HEK293 (cell line): ENCODE measurements around the gene SPTLC3.

ENCODE experiments used
- CTCF ChIA-PET: fragments of 350-600 bp; formaldehyde crosslinking; extraction: SDS; loops from one replicate; lab custom pipeline; 2021; ENCODE audit warnings: antibody characterized with exemption; lab: Yijun Ruan, JAX
- POLR2A ChIA-PET: fragments of 300-600 bp; formaldehyde crosslinking; extraction: SDS; loops from one replicate; lab custom pipeline; 2020; ENCODE audit warnings: antibody characterized with exemption, inconsistent platforms; lab: Yijun Ruan, JAX
- H3K27ac ChIP-seq: fragments of 200-500 bp; sonication (Bioruptor generic); 2 replicates; pipeline ENCODE4 v1.5.1; 2014; ENCODE audit warnings: low read depth, low read length, control low read depth, inconsistent platforms; ENCODE audit errors: extremely low read depth
- H3K36me3 ChIP-seq, 2 experiments: fragments of 200-500 bp in 1 of 2; sonication (Bioruptor generic) in 1 of 2; 1 replicate in 1 of 2; 2 replicates in 1 of 2; pipeline ENCODE4 v1.5.1; 2014 to 2017; ENCODE audit warnings: inconsistent platforms in 2 of 2, low read length in 2 of 2; ENCODE audit not compliant: control insufficient read depth in 2 of 2, insufficient read depth in 1 of 2
- H3K4me1 ChIP-seq: fragments of 200-500 bp; sonication (Bioruptor generic); 2 replicates; pipeline ENCODE4 v1.5.1; 2014; ENCODE audit warnings: mild to moderate bottlenecking, low read length, inconsistent platforms; ENCODE audit not compliant: control insufficient read depth, insufficient read depth
- H3K4me3 ChIP-seq: 2 replicates; pipeline ENCODE4 v1.5.1; 2011; ENCODE audit warnings: low read depth, mild to moderate bottlenecking, control low read depth, low read length, moderate library complexity
- H3K9me3 ChIP-seq: fragments of 200-500 bp; sonication (Bioruptor generic); 2 replicates; pipeline ENCODE4 v1.5.1; 2014; ENCODE audit warnings: low read depth, low read length, inconsistent platforms; ENCODE audit not compliant: control insufficient read depth, insufficient read depth
- GLIS1 ChIP-seq: fragments of 450-650 bp; formaldehyde crosslinking; IDR thresholded peaks from 2 replicates; pipeline ENCODE4 v1.5.1; 2016; ENCODE audit warnings: missing biosample characterization, missing genetic modification characterization
- INSM2 ChIP-seq: fragments of 450-650 bp; formaldehyde crosslinking; IDR thresholded peaks from 2 replicates; pipeline ENCODE4 v1.5.1; 2016; ENCODE audit warnings: missing biosample characterization, missing genetic modification characterization
- KLF1 ChIP-seq: fragments of 450-650 bp; formaldehyde crosslinking; IDR thresholded peaks from 2 replicates; pipeline ENCODE4 v1.5.1; 2016; ENCODE audit warnings: missing biosample characterization, missing genetic modification characterization
- PBX3 ChIP-seq: sonication (generic); formaldehyde crosslinking; IDR thresholded peaks from 2 replicates; pipeline ENCODE4 v1.8.1; 2022; ENCODE audit warnings: mild to moderate bottlenecking, moderate library complexity, missing genetic modification reagents
- ZNF24 ChIP-seq: fragments of 450-650 bp; formaldehyde crosslinking; IDR thresholded peaks from 2 replicates; pipeline ENCODE4 v1.5.1; 2016; ENCODE audit warnings: missing biosample characterization, missing genetic modification characterization
- ZNF311 ChIP-seq: fragments of 450-650 bp; formaldehyde crosslinking; IDR thresholded peaks from 2 replicates; pipeline ENCODE4 v1.5.1; 2017; ENCODE audit warnings: missing biosample characterization, missing genetic modification characterization, borderline replicate concordance
- ZNF416 ChIP-seq: fragments of 450-650 bp; formaldehyde crosslinking; IDR thresholded peaks from 2 replicates; pipeline ENCODE4 v1.5.1; 2016; ENCODE audit warnings: missing biosample characterization, missing genetic modification characterization
- ZNF555 ChIP-seq: fragments of 450-650 bp; formaldehyde crosslinking; conservative IDR thresholded peaks from 2 replicates; pipeline ENCODE4 v1.5.1; 2017; ENCODE audit warnings: missing biosample characterization, mild to moderate bottlenecking, missing genetic modification characterization, inconsistent platforms
- ZNF585B ChIP-seq: fragments of 450-650 bp; formaldehyde crosslinking; IDR thresholded peaks from 2 replicates; pipeline ENCODE4 v1.5.1; 2016; ENCODE audit warnings: missing biosample characterization, missing genetic modification characterization
- ZNF623 ChIP-seq: fragments of 450-650 bp; formaldehyde crosslinking; IDR thresholded peaks from 2 replicates; pipeline ENCODE4 v1.5.1; 2016; ENCODE audit warnings: missing biosample characterization, missing genetic modification characterization
- ZNF658 ChIP-seq: fragments of 450-650 bp; formaldehyde crosslinking; IDR thresholded peaks from 2 replicates; pipeline ENCODE4; 2016; ENCODE audit warnings: missing biosample characterization, missing genetic modification characterization
- ZNF660 ChIP-seq: fragments of 450-650 bp; IDR thresholded peaks from 2 replicates; pipeline ENCODE4 v1.5.1; 2018; ENCODE audit warnings: missing biosample characterization, mild to moderate bottlenecking, missing genetic modification characterization
- ZNF747 ChIP-seq: fragments of 450-650 bp; formaldehyde crosslinking; IDR thresholded peaks from 2 replicates; pipeline ENCODE4 v1.5.1; 2016; ENCODE audit warnings: missing biosample characterization, missing genetic modification characterization
- TF ChIP-seq, protein P1 (sequence below): fragments of 450-650 bp; formaldehyde crosslinking; IDR thresholded peaks from 2 replicates; pipeline ENCODE4 v1.5.1; 2017; ENCODE audit warnings: missing biosample characterization, missing genetic modification characterization
- TF ChIP-seq, protein P2 (sequence below): fragments of 450-650 bp; formaldehyde crosslinking; IDR thresholded peaks from 2 replicates; pipeline ENCODE4 v1.5.1; 2016; ENCODE audit warnings: missing biosample characterization, missing genetic modification characterization
- TF ChIP-seq, protein P3 (sequence below): fragments of 450-650 bp; formaldehyde crosslinking; IDR thresholded peaks from 2 replicates; pipeline ENCODE4 v1.5.1; 2016; ENCODE audit warnings: missing biosample characterization, missing genetic modification characterization
- TF ChIP-seq, protein P4 (sequence below): fragments of 450-650 bp; formaldehyde crosslinking; IDR thresholded peaks from 2 replicates; pipeline ENCODE4 v1.5.1; 2016; ENCODE audit warnings: missing biosample characterization, missing genetic modification characterization, borderline replicate concordance

Gene SPTLC3

GRCh38 chr20:13062789-13063188 lies 54.0 kb downstream of the SPTLC3 start (continued):
- no peak for TF ChIP-seq INSM2
- TF ChIP-seq, protein P1, sequence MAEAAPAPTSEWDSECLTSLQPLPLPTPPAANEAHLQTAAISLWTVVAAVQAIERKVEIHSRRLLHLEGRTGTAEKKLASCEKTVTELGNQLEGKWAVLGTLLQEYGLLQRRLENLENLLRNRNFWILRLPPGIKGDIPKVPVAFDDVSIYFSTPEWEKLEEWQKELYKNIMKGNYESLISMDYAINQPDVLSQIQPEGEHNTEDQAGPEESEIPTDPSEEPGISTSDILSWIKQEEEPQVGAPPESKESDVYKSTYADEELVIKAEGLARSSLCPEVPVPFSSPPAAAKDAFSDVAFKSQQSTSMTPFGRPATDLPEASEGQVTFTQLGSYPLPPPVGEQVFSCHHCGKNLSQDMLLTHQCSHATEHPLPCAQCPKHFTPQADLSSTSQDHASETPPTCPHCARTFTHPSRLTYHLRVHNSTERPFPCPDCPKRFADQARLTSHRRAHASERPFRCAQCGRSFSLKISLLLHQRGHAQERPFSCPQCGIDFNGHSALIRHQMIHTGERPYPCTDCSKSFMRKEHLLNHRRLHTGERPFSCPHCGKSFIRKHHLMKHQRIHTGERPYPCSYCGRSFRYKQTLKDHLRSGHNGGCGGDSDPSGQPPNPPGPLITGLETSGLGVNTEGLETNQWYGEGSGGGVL (tag by site-specific recombination): no peak
- TF ChIP-seq PBX3: no peak
- no peak for TF ChIP-seq ZNF585B

DNA sequence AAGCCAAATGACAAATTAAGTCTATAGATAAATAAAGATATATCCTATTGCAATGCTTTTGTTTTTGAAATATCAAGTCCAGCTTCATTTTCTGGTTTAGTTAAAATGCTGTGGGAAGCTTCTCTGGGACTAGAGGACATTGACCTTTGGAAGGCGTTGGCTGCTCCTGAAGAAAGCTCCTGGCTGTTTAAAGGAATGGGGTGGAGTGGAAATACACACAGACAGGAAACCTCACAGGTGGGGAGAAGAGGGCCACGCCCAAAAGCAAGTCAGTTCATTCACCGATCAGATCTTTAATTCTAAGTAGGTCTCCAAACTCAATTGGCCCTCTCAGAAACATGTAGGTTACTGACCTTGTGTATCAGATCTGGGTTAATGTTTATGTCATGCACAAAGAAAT lies 59.6 kb downstream of the SPTLC3 start:
- ChIA-PET POLR2A (no interaction called here), CTCF (interaction anchor here (0.5 kb wide), 1 partner anchor 703 kb away, joined by 3 read pairs; no protein-coding TSS in a partner anchor)
- Histone ChIP-seq H3K4me3 (no peak overlapping the region), H3K36me3 (no peaks in the 10 kb centered on the region), H3K9me3 (no peaks in the 10 kb centered on the region), H3K27ac (no peak overlapping the region), H3K4me1 (no peaks in the 10 kb centered on the region)
- TF ChIP-seq, protein P2, sequence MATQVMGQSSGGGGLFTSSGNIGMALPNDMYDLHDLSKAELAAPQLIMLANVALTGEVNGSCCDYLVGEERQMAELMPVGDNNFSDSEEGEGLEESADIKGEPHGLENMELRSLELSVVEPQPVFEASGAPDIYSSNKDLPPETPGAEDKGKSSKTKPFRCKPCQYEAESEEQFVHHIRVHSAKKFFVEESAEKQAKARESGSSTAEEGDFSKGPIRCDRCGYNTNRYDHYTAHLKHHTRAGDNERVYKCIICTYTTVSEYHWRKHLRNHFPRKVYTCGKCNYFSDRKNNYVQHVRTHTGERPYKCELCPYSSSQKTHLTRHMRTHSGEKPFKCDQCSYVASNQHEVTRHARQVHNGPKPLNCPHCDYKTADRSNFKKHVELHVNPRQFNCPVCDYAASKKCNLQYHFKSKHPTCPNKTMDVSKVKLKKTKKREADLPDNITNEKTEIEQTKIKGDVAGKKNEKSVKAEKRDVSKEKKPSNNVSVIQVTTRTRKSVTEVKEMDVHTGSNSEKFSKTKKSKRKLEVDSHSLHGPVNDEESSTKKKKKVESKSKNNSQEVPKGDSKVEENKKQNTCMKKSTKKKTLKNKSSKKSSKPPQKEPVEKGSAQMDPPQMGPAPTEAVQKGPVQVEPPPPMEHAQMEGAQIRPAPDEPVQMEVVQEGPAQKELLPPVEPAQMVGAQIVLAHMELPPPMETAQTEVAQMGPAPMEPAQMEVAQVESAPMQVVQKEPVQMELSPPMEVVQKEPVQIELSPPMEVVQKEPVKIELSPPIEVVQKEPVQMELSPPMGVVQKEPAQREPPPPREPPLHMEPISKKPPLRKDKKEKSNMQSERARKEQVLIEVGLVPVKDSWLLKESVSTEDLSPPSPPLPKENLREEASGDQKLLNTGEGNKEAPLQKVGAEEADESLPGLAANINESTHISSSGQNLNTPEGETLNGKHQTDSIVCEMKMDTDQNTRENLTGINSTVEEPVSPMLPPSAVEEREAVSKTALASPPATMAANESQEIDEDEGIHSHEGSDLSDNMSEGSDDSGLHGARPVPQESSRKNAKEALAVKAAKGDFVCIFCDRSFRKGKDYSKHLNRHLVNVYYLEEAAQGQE (tag by site-specific recombination): no peak
- TF ChIP-seq ZNF555: no peak
- TF ChIP-seq ZNF658: no peak
- TF ChIP-seq ZNF416 (tag by site-specific recombination): no peak
- no peak for TF ChIP-seq KLF1 (tag by site-specific recombination)
- TF ChIP-seq, protein P3, sequence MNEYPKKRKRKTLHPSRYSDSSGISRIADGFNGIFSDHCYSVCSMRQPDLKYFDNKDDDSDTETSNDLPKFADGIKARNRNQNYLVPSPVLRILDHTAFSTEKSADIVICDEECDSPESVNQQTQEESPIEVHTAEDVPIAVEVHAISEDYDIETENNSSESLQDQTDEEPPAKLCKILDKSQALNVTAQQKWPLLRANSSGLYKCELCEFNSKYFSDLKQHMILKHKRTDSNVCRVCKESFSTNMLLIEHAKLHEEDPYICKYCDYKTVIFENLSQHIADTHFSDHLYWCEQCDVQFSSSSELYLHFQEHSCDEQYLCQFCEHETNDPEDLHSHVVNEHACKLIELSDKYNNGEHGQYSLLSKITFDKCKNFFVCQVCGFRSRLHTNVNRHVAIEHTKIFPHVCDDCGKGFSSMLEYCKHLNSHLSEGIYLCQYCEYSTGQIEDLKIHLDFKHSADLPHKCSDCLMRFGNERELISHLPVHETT: no peak
- no peak for TF ChIP-seq ZNF623 (tag by site-specific recombination)
- no peak for TF ChIP-seq GLIS1 (tag by site-specific recombination)
- TF ChIP-seq ZNF311 (tag by site-specific recombination): no peak
- TF ChIP-seq ZNF660: no peak
- no peak for TF ChIP-seq ZNF747 (tag by site-specific recombination)
- TF ChIP-seq ZNF24 (tag by site-specific recombination): no peak
- TF ChIP-seq, protein P4, sequence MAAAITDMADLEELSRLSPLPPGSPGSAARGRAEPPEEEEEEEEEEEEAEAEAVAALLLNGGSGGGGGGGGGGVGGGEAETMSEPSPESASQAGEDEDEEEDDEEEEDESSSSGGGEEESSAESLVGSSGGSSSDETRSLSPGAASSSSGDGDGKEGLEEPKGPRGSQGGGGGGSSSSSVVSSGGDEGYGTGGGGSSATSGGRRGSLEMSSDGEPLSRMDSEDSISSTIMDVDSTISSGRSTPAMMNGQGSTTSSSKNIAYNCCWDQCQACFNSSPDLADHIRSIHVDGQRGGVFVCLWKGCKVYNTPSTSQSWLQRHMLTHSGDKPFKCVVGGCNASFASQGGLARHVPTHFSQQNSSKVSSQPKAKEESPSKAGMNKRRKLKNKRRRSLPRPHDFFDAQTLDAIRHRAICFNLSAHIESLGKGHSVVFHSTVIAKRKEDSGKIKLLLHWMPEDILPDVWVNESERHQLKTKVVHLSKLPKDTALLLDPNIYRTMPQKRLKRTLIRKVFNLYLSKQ (tag by site-specific recombination): no peak
- TF ChIP-seq, all 188 proteins: peak for 0
